ENCODE results near the gene CHD9.
"Not testable (repeated sequence)": the region's sequence is repeated elsewhere in the genome, so short reads cannot be mapped to it uniquely, and the experiment has no call there.

The CHD9 gene

GRCh38 chr16:53054670-53055485 is at the start of gene CHD9:
Gene CHD9 (plus strand): TSS chr16:53054991. CDS start chr16:53156090, 101,099 bp downstream.
- peak; percentile 29 for DNase-seq

DNA sequence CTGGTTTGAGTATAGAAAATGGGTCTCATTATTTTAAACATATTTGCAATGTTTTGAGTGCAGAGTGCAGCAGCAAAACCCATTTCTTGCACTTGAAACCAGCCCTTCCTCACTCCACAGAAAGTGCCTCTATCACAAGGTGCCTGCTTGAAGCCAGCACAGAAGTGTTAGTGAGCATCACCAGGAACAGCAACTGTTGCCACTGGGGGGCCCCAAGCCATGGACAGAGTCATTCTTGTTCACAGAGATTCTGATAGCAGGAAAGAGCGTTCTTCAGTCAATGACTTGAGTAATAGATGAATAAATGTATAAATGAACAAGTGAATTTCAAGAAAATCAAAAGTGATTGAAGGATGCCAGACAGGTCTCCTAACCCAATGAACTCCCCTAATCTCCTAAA is 47.7 kb upstream of the CHD9 start:
- DNase-seq = no peak

GRCh38 chr16:53014287-53014686 is 40.5 kb upstream of the CHD9 start:
- no peak for DNase-seq

GRCh38 chr16:53018834-53019416 is 35.9 kb upstream of the CHD9 start:
- no peak for DNase-seq

DNA sequence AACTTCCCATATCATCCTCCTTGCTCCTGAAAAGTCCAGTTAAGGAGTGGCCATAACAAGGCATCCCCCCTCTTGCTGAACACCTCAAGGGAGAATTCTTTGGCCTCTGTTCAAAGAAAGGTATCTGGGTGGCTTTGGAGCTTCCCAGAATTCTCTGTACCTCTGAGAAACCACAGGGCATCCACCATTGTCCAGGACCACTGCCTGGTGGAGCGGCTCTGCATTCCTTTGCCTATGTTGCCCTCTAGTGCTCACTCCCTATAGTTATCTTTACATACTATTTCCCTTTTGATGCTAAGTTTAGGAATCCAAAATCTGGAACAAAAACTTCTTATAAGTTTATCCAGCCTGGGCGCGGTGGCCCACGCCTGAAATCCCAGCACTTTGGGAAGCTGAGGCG is 32.4 kb upstream of the CHD9 start:
- DNase-seq = peak; percentile 2

DNA sequence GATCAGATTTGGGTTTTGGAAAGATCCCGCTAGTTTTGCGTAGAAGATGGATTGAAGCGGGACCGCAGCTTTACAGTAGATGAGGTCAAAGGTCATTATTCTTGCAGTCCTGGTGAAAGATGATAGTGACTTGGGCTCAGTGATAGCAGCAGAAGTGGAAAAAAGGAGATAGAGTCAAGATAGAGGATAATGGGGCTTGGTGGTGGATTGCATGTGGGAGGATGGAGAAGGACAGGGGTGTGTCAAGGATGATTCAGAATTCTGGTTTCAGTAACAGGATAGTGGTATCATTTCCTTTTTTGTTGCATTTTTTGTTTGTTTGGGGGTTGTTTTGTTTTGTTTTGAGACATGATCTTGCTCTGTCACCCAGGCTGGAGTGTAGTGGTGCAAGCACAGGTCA is 30.7 kb upstream of the CHD9 start:
- DNase-seq = no peak

DNA sequence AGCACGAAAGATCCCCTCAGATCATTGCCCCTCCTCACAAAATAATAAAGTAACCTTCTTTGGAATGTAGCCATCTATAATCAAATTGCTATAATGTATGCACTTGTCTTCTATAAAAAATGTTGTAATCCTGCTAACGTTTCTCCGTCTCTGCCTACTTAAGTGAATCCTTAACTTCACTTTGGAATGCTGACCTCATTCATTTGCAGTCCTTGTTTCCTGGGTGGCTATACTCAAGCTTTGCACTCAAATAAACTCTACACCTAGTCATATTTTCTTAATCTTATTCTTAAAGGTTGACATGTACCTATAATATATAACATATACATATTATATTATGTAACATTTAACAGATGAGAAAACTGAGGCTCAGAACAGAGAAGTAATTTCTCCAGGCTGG is 24.8 kb upstream of the CHD9 start:
- no peak for DNase-seq

GRCh38 chr16:53031323-53031942 is 23.4 kb upstream of the CHD9 start:
- DNase-seq = no peak

GRCh38 chr16:53034306-53034705 is 20.5 kb upstream of the CHD9 start:
- no peak for DNase-seq

DNA sequence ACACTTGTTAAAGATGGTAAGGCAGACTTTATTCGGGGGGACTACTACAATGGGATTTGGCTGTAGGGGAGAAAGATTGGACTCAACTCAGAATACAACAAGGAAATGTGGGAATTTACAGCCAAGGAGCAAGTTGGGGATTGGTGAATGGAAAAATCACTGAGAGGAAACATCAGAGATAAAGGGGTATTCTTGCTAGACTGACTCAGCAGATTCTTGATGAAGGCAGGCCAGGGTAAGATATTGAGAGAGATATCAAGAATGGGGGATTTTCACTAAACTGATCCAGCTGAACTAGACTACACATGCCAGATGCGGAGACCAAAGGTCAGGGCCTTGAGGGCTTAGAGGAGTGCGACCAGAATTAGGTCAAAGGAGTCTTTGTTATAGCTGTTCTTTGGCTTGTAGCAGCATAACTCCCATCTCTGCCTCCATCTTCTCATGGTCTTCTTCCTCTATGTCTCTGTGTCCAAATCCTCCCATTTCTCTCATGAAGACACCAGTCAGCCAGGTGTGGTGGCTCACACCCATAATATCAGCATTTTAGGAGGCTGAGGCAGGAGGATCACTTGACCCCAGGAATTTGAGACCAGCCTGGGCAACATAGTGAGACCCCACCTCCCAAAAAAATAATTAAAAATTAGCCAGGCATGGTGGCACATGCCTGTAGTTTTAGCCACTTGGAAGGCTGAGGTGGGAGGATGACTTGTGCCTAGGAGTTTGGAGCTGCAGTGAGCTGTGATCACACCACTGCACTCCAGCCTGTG is 19.4 kb upstream of the CHD9 start:
- no peak for DNase-seq

- no peak for DNase-seq
Observed at GRCh38 chr16:53036066-53036465, 18.7 kb upstream of the CHD9 start.

DNA sequence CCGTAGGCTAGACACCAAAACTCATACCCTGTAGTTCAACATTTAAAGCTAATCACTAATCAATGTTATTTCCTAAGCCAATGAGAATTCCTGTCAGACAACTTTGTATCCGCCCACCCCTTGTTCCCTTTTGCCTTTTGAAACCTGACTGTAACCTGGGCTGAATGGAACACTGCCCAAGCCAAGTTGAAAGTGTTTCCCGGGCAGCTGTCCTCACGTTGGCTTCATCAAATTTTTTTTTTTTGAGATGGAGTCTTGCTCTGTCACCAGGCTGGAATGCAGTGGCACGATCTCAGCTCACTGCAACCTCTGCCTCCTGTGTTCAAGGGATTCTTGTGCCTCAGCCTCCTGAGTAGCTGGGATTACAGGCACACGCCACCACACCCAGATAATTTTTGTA is 18.1 kb upstream of the CHD9 start:
- DNase-seq = not testable (repeated sequence)

DNA sequence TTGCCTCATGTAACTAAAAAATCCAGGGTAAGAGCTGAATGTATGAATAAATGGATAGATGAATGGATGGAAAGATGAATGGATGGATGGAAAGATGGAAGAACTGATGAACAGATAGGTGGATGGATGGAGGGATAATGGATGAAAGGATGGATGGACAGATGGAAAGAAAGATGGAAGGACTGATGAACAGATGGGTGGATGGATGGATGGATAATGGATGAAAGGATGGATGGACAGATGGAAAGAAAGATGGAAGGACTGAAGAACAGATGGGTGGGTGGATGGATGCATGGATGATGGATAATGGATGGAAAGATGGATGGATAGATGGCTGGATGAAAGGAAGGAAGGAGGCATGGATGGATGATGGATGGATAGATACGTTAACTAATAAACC is 14.0 kb upstream of the CHD9 start:
- no peak for DNase-seq

DNA sequence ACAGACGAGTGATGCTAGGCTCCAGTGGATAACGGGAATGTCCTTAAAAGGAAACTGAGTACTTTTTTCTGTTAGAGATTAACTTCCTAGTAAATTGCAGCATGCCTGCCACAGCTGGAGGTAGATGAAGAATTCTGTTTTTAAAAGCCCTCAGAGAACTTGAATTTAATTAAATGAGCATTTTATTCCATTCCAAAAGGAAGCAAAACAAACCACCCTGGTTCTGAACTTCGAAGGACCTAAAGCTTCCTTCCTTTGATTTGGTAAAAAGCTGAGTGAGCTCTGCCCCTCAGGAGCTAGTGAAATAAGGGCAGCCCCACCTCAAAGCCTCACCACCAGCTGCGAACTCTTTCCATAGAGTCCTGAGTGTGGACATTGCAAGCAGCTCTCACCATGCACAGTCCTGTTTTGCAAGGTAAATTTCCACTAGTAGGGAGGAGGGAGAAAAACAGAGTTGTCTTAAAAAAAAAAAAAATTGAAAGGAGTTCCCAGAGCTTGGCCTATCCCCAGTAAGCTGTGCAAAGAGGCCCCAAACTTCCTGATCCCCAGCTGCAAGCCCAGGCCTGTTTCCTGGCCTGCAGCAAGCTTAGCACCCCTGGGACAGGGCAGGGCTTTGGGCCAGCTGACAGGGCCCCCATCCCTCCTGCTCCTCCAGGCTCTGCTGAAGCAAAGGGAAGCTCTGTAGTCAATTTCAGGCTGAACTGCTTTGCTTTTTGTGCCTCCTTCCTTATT is 13.3 kb upstream of the CHD9 start:
- no peak for DNase-seq

DNA sequence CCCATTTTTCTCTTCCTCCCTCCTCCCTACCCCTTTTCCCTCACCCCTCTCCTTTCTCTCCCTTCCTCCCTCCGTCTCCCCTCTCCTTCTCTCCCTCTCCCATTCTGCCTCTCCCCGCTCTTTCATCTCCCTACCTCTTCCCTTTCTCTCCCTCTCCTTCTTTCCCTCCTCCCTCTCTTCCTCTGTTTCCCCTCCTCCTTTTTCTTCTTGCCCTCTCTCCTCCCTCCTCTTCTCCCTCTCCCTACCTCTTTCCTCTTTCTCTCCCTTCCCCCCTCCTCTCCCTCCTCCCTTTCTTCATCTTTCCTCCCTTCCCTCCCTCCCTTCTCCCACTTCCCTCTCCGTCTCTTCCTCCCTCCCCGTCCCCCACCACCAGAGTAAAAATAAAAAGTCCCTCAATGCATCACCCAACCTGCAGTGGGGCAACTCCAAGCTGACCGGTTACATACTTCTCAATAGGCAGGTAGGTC is 12.5 kb upstream of the CHD9 start:
- DNase-seq = no peak

- DNase-seq = no peak
Observed at GRCh38 chr16:53043428-53043831, 11.4 kb upstream of the CHD9 start.

DNA sequence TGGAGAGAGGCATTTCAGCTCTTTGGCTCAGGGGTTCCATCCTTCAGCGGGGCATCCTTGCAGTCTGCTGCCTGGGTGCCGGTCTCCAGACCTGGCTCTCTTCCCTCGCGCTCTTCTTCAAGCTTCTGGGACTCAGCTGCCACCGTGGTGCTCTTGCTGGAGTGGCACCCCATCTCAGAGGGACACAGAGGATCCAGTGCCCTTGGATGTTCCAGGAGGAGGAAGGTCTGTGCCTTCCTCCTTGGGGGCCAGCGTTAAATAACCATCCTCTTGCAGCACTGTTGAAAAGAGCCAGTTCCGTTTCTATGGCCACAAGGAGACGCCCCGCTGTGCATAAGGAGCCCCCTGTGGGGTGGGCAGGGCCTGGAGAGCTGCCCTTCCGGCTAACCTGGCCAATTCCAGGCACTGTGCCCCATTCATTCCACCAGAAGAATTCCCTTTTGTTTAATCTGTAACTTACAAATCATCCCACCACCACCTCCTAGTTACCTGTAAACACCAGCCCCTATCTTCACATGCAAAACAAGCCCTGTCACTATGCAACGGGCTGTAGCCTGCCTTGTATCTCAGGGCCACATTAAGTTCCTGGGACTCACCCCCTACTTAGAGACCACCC is 10.7 kb upstream of the CHD9 start:
- DNase-seq = no peak

GRCh38 chr16:53045341-53046220 is 9.2 kb upstream of the CHD9 start:
- no peak for DNase-seq

GRCh38 chr16:53047515-53047914 is 7.3 kb upstream of the CHD9 start:
- not testable (repeated sequence) for DNase-seq

GRCh38 chr16:53048139-53048915 is 6.5 kb upstream of the CHD9 start:
- DNase-seq = no peak

Data from NCI-H2029 treated with DMSO at 0.1 percent for 48 hours (cell line).